Skeletal muscle cell (primary cell): ENCODE data around the gene CHRNB1.

ENCODE experiments used
- DNase-seq: peaks from one replicate; pipeline ENCODE4 v3.0.0-alpha.2; 2010; ENCODE audit warnings: low read depth
- H3K4me3 ChIP-seq: 2 replicates; pipeline ENCODE4 v1.5.1; 2011; ENCODE audit warnings: low read depth, mild to moderate bottlenecking, control low read depth, low read length, moderate library complexity

Gene CHRNB1, protein sequence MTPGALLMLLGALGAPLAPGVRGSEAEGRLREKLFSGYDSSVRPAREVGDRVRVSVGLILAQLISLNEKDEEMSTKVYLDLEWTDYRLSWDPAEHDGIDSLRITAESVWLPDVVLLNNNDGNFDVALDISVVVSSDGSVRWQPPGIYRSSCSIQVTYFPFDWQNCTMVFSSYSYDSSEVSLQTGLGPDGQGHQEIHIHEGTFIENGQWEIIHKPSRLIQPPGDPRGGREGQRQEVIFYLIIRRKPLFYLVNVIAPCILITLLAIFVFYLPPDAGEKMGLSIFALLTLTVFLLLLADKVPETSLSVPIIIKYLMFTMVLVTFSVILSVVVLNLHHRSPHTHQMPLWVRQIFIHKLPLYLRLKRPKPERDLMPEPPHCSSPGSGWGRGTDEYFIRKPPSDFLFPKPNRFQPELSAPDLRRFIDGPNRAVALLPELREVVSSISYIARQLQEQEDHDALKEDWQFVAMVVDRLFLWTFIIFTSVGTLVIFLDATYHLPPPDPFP

GRCh38 chr17:7444682-7445618, at the start of gene CHRNB1:
CHRNB1 (plus strand) TSS chr17:7445061; CDS start chr17:7445128, 67 bp downstream.
- no peak for DNase-seq

GRCh38 chr17:7396147-7396546, 48.7 kb upstream of the CHRNB1 start:
- H3K4me3 ChIP-seq = no peak overlapping the region
- no peak for DNase-seq

More at GRCh38 chr17:7444682-7445618, at the start of gene CHRNB1:
- H3K4me3 ChIP-seq = peak within 1 kb of the TSS; percentile 48

- no peak for DNase-seq
- H3K4me3 ChIP-seq = no peak overlapping the region
These were observed 46.2 kb upstream of the CHRNB1 start for GRCh38 chr17:7398612-7399011.

- no peak for DNase-seq
- H3K4me3 ChIP-seq = peak overlapping the region; percentile 82
These were observed 41.7 kb upstream of the CHRNB1 start for GRCh38 chr17:7403043-7403726.

- no peak for DNase-seq
- peak overlapping the region; percentile 82 for H3K4me3 ChIP-seq
These were observed 41.2 kb upstream of the CHRNB1 start for GRCh38 chr17:7403727-7403976.

- peak within 1 kb of the TSS; percentile 82 for H3K4me3 ChIP-seq
- peak; percentile 98 for DNase-seq
These were observed 40.7 kb upstream of the CHRNB1 start, which contains the start of gene TMEM256 for GRCh38 chr17:7403977-7404736. TMEM256 (minus strand) TSS chr17:7404097; CDS start chr17:7404084, 13 bp downstream.

DNA sequence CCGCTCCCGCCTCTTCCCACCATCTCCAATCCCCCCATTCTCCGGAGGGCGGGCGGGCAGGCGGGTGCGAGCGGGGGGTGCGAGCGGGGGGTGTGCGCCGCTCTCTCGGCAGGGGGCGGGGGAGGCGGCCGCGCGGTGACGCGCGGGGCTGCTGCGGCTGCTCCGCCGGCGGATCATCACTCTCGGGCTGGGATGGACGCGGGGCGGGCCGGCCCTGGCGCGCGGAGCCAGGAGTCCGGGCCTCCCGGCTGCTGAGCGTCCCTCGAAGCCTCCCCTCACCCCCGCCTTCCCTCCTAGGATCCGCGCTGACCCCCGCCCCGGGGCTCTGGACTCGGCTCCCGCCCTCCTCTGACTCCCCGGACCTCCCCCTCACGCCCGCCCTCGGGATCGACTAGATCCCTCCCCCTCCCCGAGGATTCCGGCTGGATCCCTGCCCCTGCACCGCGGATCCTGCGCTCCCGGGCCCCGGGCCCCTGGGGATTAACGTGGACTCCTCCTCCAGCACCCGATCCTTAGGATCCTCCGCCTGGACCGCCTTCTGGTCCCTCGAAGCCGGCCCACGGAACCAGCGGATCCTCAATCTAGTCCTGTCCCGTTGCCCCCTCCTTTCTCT, 40.0 kb upstream of the CHRNB1 start:
- DNase-seq = no peak
- peak overlapping the region; percentile 82 for H3K4me3 ChIP-seq

- no peak for DNase-seq
- H3K4me3 ChIP-seq = peak overlapping the region; percentile 82
These were observed 39.3 kb upstream of the CHRNB1 start for GRCh38 chr17:7405350-7406234.

DNA sequence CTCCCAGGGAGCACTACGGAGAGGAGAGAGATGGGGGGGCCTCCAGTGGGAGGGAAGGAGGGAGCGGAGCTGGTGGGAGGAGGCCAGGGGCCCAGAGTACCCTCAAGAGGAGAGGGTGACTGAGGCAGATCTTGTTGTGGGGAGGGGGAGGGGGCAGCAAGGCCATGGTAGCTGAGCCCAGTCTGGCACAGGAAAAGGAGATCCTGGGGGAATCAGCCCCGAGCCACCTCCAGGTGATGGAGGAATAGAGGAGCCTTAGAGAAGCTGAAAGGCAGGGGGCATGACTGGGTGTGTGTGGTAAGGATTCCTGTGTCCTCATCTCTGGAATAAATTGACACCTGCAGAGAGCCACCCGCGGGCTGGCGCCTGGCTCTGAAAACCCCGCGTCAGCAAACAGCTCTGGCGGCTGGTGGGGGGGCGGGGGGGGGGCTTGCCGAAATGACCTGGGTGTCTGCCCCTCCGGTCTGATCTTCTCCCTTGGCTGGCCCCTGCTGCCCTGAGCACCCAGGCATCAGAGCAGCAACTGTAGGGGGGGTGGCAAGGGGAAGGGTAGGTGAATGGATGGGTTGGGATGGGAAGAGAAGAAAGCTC, 38.5 kb upstream of the CHRNB1 start:
- H3K4me3 ChIP-seq = peak overlapping the region; percentile 82
- DNase-seq = no peak

DNA sequence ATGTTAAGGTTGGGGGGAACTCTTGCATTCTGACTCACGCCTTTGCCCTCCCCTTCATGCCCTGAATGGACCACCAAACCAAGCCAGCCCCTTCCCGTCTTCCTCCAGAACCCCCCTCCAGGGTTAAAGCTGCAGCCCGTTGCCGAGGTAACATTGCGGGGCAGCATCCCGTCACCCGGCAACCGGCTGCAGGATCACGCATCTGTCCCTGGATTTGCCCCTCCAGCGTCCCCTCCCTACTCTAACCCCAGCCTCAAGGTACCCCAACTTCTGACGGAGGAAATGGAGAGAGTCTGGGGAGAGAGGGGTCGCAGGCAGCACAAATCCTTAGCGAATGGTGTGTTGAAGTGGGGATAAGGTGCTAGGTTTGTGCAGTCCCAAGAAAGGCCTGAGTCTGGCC, 37.8 kb upstream of the CHRNB1 start:
- no peak for DNase-seq
- H3K4me3 ChIP-seq = no peak overlapping the region

DNA sequence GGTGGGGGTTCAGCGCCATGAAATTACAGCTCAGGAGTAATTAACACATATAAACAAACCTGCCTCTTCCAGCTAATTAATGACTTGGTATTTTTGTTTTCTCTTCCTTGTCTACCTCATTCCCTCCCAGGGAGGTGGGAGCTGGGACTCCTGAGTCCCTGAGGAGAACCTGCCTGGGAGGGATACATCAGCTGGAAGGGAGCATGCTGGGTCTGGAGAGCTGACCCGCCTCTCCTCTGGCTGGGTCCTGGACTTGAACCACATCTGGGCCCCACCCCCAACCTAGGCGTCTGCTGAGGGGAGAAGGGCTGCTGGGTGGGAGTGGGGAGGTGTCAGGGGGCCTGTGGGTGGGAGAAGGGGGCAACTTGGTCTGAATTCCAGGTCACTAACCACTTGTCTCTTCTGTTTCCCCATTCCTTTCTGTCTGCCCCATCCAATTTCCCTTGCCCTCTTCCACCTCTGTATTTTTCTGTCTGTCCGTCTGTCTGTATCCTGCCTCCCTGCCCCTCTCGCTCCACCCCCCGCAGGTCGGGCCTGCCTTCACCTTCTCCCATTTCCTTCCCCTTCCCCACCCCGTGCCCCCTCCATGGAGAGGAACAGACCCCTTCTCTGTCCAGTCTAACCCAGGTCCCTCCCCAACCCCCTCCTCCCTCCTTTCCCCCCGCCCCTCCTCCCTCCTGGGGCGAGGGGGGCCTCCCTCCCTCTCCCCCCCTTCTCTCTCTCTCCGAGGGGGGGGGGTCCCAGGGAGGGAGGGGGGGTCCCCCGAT, 37.2 kb upstream of the CHRNB1 start, which contains the start of gene NLGN2:
NLGN2 (plus strand) TSS at position 361 of the 767 bp plus-strand sequence. CDS start 411 bp downstream, outside the sequence.
- no peak for DNase-seq
- H3K4me3 ChIP-seq = peak within 1 kb of the TSS; percentile 18

- H3K4me3 ChIP-seq = no peak overlapping the region
- DNase-seq = no peak
These were observed 36.6 kb upstream of the CHRNB1 start for GRCh38 chr17:7408252-7408727.

DNA sequence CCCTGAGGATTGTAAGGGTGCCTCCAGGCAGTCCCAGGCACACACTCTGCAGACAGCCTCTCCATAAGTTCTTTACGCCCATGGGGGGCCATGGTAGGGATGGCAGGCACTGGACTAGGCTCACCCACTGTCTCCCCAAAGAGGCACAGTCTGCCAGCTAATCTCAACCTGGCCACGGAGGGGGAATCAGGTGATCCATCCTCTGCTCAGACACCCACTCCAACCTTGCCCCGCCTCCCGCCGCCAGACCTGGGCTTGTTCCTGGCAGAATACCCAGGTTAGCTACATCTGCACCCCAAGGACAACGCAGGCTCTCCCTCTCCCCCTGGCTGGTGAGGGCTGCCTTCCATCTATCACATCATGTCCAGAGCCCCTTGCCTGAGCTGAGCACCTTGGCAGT, 36.0 kb upstream of the CHRNB1 start:
- H3K4me3 ChIP-seq = no peak overlapping the region
- no peak for DNase-seq

DNA sequence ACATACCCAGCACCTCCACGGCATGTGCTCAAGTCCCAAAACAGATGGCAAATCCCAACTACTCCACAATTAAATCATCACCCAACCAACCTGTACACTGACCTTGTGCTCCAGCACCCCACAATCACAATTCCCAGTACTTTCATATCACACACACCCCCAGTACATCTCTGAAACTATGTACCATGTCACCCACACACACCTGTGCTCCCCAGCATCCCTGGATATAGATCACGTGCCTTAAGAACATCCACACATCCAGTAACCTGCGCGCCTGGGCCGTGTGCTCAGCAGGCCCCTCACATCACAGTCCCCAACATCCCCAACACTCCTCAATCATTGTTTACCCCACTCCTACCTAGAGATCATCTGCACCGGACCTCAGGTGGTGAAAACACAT, 35.1 kb upstream of the CHRNB1 start:
- H3K4me3 ChIP-seq = no peak overlapping the region
- no peak for DNase-seq

DNA sequence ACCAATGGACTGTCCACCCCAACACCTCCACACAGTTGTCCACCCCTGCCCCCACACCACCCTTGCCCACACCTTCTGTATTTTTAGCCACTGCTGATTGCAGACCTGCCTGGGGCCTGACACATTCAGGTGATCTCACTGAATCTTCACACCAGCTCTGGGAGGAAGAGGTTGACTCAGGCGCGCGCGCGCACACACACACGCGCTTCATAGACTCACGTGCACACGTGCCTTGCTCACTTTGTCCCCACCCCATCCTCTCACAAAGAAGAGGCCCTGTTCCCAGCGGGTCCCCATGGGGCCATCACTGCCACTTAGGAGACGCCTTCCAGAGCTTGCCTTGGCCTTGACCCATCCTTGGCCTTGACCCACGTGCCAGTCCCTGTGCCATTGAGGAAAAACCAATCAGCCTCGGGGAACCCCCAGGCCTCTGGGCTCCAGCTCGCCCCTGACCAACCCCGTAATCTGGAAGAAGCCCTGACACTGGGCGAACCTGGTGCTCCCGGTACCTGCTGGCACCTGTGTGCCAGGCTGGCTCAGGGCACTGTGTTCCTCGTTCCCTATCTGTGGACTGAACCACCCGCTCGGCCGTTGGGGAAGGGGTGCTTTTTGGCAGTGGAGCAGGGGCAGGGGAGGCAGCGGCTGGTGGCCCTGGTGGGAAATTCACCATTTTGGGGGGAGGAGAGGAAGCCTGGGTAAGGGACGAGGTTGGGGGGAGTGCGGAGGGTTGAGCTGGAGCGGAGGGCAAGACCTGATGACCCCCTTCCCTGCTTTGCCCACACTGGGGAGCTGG, 34.0 kb upstream of the CHRNB1 start:
- DNase-seq = no peak
- H3K4me3 ChIP-seq = no peak overlapping the region

DNA sequence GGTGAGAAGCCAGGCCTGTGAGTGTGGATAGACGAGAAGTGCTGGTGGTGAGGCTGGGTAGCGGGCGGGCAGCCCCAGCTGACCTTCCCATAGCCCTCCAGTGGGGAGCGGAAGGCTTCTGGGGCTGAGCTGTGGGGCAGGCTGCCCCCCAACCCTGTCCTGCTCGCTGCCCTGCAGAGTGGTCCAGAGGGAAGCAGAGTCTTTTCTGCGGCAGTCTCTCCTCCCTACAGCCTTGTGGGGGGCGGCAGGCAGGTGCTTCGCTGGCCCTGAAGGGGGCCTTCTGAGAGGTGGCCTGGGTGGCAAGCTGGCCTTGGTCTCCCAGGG, 33.5 kb upstream of the CHRNB1 start:
- DNase-seq = no peak
- H3K4me3 ChIP-seq = no peak overlapping the region
